C4-2B (cell line): Measurements from ENCODE around the gene PRR7.

Experiments
- H3K27ac ChIP-seq: fragments of 450-650 bp; 2 replicates; pipeline ENCODE4 v1.5.1; 2017
- ZFX ChIP-seq: fragments of 450-650 bp; IDR thresholded peaks from 2 replicates; pipeline ENCODE4 v1.6.1; 2017
- TF ChIP-seq, protein P1 (sequence below): fragments of 450-650 bp; conservative IDR thresholded peaks from 2 replicates; pipeline ENCODE4 v1.5.1; 2017; ENCODE audit warnings: mild to moderate bottlenecking

The PRR7 gene

DNA sequence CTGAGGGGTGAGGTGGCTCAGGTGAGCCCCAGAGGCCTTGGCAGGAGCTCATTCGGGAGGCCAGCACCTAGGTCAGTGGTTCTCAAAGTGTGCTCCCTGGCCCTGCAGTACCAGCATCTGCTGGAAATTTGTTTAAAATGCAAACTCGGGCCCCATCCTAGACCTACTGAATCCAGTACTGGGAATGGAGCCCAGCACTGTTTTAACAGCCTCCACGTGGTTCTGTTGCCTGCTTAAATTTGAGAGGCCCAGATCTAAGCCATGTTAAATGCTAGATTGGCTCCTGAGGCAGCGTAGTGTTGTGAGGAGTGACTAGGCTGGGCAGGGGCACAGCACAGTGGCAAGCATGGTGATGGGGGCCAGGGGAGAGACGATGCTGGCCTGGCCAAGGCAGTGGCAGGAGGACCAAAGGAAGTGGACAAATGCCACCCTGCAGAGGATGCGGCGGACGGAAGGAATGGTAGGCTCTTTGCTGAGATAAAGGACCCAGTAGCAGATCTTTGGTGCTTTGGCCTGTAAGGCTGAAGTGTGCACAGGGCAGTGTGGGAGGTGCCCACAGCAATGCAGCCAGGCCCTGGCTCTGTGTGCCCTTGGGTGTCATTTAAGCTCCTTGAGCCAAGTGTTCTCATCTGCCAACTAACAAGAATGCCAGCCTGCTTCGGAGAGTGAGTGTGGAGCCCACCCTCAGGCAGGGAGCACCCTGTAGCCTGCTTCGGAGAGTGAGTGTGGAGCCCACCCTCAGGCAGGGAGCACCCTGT is 4.2 kb downstream of the PRR7 start:
- no peak for TF ChIP-seq ZFX
- TF ChIP-seq, protein P1, sequence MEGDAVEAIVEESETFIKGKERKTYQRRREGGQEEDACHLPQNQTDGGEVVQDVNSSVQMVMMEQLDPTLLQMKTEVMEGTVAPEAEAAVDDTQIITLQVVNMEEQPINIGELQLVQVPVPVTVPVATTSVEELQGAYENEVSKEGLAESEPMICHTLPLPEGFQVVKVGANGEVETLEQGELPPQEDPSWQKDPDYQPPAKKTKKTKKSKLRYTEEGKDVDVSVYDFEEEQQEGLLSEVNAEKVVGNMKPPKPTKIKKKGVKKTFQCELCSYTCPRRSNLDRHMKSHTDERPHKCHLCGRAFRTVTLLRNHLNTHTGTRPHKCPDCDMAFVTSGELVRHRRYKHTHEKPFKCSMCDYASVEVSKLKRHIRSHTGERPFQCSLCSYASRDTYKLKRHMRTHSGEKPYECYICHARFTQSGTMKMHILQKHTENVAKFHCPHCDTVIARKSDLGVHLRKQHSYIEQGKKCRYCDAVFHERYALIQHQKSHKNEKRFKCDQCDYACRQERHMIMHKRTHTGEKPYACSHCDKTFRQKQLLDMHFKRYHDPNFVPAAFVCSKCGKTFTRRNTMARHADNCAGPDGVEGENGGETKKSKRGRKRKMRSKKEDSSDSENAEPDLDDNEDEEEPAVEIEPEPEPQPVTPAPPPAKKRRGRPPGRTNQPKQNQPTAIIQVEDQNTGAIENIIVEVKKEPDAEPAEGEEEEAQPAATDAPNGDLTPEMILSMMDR = no peak
- 0 out of 2 replicates have a peak overlapping the region, but pooled peaks have one; percentile 3 for H3K27ac ChIP-seq

DNA sequence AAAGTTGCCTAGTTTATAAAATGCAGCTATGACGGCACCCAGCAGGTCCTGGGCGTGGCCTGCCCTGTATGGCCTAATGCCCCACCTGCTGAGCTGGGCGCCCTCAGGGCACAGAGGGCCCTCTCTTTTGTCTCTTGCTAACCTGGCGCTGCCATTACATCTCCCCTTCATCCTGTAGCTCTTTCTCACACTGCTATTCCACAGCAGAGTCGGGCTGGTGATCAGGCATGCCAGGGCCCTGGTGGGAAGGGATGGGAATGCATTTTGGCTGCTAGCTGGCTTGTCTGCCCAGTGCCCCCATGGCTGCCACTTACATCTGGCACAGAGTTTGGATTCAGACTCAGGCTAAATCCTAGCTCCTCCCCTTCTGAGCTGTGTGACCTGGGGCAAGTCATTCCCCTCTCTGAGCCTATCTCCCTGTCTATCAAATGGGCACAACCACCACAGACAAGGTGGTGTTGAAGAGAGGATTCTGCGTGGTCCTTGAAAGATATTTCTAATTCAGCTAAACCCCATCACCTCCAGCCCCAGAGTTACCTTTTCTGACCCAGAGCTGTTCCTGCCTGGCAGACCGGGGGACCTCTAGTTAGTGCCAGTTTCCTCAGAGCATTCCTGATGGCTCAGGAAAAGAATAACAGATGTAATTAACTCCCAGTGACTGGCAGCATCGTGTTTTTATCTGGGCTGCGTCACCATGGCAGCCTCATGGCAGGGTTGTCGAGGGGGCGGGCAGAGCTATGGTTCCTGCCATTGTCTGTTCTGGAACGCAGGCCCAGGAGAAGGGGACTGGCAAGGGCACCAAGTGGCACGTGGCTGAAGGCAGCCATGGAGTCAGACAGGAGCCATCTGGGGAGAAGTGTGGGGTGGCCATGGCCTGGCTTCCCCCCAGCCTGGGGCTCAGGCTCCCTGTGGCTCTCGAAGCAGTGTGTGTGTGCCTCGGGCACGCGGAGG is 6.3 kb downstream of the PRR7 start:
- peak overlapping the region; percentile 84 for H3K27ac ChIP-seq
- TF ChIP-seq, protein P1 = no peak
- no peak for TF ChIP-seq ZFX

DNA sequence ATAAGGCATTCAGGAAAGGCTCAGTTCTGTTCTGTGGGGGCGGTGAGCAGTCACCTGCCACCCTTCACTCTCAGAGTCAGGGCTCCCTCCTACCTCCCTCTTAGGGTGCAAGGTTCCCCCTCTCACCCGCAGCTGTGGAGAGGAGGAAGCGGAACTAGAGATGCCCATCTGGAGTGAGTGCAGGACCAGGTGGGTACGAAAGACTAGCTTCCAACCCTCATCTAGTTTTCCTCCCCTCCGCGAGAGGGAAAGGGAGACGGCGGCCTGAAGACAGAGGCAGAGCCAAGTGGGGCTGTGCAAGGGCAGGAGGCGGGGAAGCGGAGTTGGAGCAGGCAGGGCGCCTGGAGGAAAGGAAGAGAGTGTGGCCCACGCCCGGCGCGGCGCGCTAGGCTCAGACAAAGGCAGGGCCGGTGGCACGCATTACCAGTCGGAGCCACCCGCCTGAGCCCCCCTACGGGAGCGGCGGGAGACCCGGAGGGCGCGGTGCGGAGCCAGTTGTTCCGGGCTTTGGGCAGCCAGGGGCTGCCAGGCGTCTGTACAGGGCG is 7.3 kb downstream of the PRR7 start:
- H3K27ac ChIP-seq = peak overlapping the region; percentile 84
- TF ChIP-seq ZFX = no peak
- TF ChIP-seq, protein P1 = no peak

DNA sequence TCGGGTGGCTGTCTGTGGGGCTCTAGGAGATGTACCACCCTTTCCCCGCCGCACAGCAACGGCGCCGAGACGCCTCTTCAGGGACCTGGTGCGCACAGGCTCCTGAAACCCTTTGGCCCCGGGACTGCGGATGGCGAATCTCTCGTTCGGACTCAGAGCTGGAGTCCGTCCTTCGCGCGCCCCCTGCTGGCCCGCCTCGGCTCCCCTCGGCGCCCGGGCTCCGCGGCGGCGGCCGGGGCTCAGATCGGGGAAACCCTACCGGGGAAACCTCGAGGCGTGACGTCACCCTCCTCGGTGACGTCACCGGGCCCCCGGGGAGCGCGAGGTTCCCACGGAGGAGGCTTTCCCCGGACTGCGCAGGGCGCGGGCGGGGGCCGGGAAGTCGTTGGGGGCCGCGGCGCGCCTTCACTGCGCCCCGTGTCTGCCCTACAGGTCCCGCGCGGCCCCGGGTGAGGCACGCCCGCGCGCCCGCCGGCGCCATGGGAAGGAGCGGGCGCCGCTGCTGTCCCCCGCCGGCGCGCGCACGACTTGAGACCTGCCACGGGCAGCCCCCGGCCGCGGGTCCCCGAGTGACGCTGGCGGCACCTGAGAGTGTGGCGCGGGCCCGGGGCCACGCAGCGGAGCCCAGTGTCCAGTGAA is 7.9 kb downstream of the PRR7 start:
- H3K27ac ChIP-seq = peak overlapping the region; percentile 84
- no peak for TF ChIP-seq ZFX
- TF ChIP-seq, protein P1 = peak; percentile 90

DNA sequence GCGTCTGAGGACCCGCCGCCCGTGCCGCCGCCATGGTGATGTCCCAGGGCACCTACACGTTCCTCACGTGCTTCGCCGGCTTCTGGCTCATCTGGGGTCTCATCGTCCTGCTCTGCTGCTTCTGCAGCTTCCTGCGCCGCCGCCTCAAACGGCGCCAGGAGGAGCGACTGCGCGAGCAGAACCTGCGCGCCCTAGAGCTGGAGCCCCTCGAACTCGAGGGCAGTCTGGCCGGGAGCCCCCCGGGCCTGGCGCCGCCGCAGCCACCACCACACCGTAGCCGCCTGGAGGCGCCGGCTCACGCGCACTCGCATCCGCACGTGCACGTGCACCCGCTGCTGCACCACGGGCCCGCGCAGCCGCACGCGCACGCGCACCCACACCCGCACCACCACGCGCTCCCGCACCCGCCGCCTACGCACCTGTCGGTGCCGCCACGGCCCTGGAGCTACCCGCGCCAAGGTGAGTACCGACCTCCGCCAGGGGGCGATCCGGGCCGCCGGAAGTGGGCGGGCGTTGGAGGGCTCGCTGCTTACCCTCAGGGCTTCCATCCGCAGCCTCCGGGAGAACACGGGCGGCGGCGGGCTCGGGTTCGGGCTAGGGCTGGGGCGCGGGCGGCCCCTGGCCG is 8.5 kb downstream of the PRR7 start:
- peak overlapping the region; percentile 84 for H3K27ac ChIP-seq

More for the DNA sequence above, 8.5 kb downstream of the PRR7 start:
- no peak for TF ChIP-seq ZFX
- TF ChIP-seq, protein P1 = no peak; the same call in none of the 2 replicates
